ENCODE data around the gene PACC1. TPM values are rescaled to one million over a fixed set of nuclear protein-coding genes. Genes with fewer than 3 reads are reported as not detected.

PACC1 gene
- total RNA-seq, 3 donors from 2014 or later (not counting 1 experiment from before 2014, with no cell fraction given), result 5.0 to 14.2 (median 11.4) TPM

GRCh38 chr1:212446333-212446732 is 31.6 kb upstream of the PACC1 start:
- H3K27me3 ChIP-seq (ENCODE audit: control insufficient read depth, insufficient read depth, low read length), result no peaks in the 10 kb centered on the region
- H3K9me3 Mint-ChIP-seq, result no peaks in the 10 kb centered on the region
- H3K36me3 ChIP-seq (ENCODE audit: control insufficient read depth, insufficient read depth, low read length), result peaks cover 4% of the 10 kb centered on the region
- H3K9me3 ChIP-seq (ENCODE audit: control insufficient read depth, insufficient read depth, low read length), result no peaks in the 10 kb centered on the region
- WGBS (ENCODE audit: insufficient coverage), result 96% methylated on average over 8 of the region's 8 CpGs
- no peak overlapping the region for H3K27ac ChIP-seq (ENCODE audit: low read length)
- DNase-seq, result no peak
- no peaks in the 10 kb centered on the region for H3K4me1 Mint-ChIP-seq
- intact Hi-C loops (cut with micrococcal nuclease), result no loop called here
- ATAC-seq, result no peak
- no peaks in the 10 kb centered on the region for H3K27me3 Mint-ChIP-seq (ENCODE audit: low read depth in 2 of 2)
- no peak overlapping the region for H3K4me3 Mint-ChIP-seq
- no peaks in the 10 kb centered on the region for H3K4me1 ChIP-seq (ENCODE audit: control insufficient read depth, insufficient read depth, low read length)
- TF ChIP-seq CTCF (IDR thresholded peaks at IDR 0.05), result no peak
- H3K27ac Mint-ChIP-seq, result no peak overlapping the region
- H3K36me3 Mint-ChIP-seq, result no peaks in the 10 kb centered on the region
- no peak overlapping the region for H3K4me3 ChIP-seq (ENCODE audit: low read length)

- intact Hi-C loops (cut with micrococcal nuclease), result no loop called here
- no peak for TF ChIP-seq CTCF (IDR thresholded peaks at IDR 0.05)
- WGBS (ENCODE audit: insufficient coverage), result 98% methylated on average over 5 of the region's 5 CpGs
Observed at GRCh38 chr1:212442408-212442807, 27.7 kb upstream of the PACC1 start.

DNA sequence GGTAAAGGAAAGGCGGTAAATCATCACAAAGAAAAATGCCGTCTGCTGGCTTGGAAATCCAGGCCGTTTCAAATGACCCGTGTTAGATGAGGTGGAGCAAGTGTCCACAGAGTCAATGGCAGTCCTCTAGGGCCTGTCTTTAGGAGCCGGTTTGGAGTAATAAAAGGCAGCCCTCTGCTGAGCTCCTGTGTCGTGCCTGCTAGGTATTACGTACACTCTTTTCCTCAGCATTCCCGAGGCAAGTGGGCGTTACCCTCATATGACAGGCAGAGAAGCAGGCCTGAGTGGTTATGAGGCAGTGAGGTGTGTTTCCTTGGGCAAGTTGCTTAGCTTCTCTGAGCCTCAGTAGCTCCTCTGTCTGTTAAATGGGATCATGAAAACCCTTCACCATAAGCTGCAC is 25.7 kb upstream of the PACC1 start:
- no peak overlapping the region for H3K4me3 ChIP-seq (ENCODE audit: low read length)
- Mint-ChIP-seq H3K4me1 (no peaks in the 10 kb centered on the region), H3K4me3 (no peak overlapping the region), H3K9me3 (no peaks in the 10 kb centered on the region), H3K27ac (no peak overlapping the region), H3K27me3 (ENCODE audit: low read depth in 2 of 2) (no peaks in the 10 kb centered on the region), H3K36me3 (no peaks in the 10 kb centered on the region)
- H3K9me3 ChIP-seq (ENCODE audit: control insufficient read depth, insufficient read depth, low read length), result no peaks in the 10 kb centered on the region
- intact Hi-C loops (cut with micrococcal nuclease), result no loop called here
- no peak for ATAC-seq
- H3K4me1 ChIP-seq (ENCODE audit: control insufficient read depth, insufficient read depth, low read length), result no peaks in the 10 kb centered on the region
- no peak for DNase-seq
- WGBS (ENCODE audit: insufficient coverage), result 89% methylated on average over 8 of the region's 9 CpGs
- no peak overlapping the region for H3K27ac ChIP-seq (ENCODE audit: low read length)
- H3K36me3 ChIP-seq (ENCODE audit: control insufficient read depth, insufficient read depth, low read length), result no peaks in the 10 kb centered on the region
- H3K27me3 ChIP-seq (ENCODE audit: control insufficient read depth, insufficient read depth, low read length), result no peaks in the 10 kb centered on the region
- TF ChIP-seq CTCF (IDR thresholded peaks at IDR 0.05), result no peak

More at GRCh38 chr1:212442408-212442807, 27.7 kb upstream of the PACC1 start:
- Histone ChIP-seq H3K27ac (ENCODE audit: low read length) (no peak overlapping the region), H3K9me3 (ENCODE audit: control insufficient read depth, insufficient read depth, low read length) (no peaks in the 10 kb centered on the region), H3K36me3 (ENCODE audit: control insufficient read depth, insufficient read depth, low read length) (peaks cover 4% of the 10 kb centered on the region), H3K27me3 (ENCODE audit: control insufficient read depth, insufficient read depth, low read length) (no peaks in the 10 kb centered on the region), H3K4me1 (ENCODE audit: control insufficient read depth, insufficient read depth, low read length) (no peaks in the 10 kb centered on the region), H3K4me3 (ENCODE audit: low read length) (no peak overlapping the region)
- Mint-ChIP-seq H3K27me3 (ENCODE audit: low read depth in 2 of 2) (no peaks in the 10 kb centered on the region), H3K4me3 (no peak overlapping the region), H3K4me1 (no peaks in the 10 kb centered on the region), H3K9me3 (no peaks in the 10 kb centered on the region), H3K36me3 (no peaks in the 10 kb centered on the region), H3K27ac (no peak overlapping the region)
- DNase-seq, result no peak
- no peak for ATAC-seq

- intact Hi-C loops (cut with micrococcal nuclease), result no loop called here
- Histone ChIP-seq H3K27ac (ENCODE audit: low read length) (no peak overlapping the region), H3K36me3 (ENCODE audit: control insufficient read depth, insufficient read depth, low read length) (no peaks in the 10 kb centered on the region), H3K4me3 (ENCODE audit: low read length) (no peak overlapping the region), H3K27me3 (ENCODE audit: control insufficient read depth, insufficient read depth, low read length) (no peaks in the 10 kb centered on the region), H3K4me1 (ENCODE audit: control insufficient read depth, insufficient read depth, low read length) (no peaks in the 10 kb centered on the region), H3K9me3 (ENCODE audit: control insufficient read depth, insufficient read depth, low read length) (no peaks in the 10 kb centered on the region)
- Mint-ChIP-seq H3K27me3 (ENCODE audit: low read depth in 2 of 2) (no peaks in the 10 kb centered on the region), H3K36me3 (no peaks in the 10 kb centered on the region), H3K4me3 (no peak overlapping the region), H3K4me1 (peaks cover 0 to 4% of the 10 kb centered on the region in 2 donors), H3K9me3 (no peaks in the 10 kb centered on the region), H3K27ac (no peak overlapping the region)
- ATAC-seq (no peak), DNase-seq (no peak)
- no peak for TF ChIP-seq CTCF (IDR thresholded peaks at IDR 0.05)
- WGBS (ENCODE audit: insufficient coverage), result 78% methylated on average over 1 of the region's 2 CpGs
Observed at GRCh38 chr1:212438831-212439237, 24.1 kb upstream of the PACC1 start.
